Measurements from ENCODE around the gene VKORC1.

Gene VKORC1

DNA sequence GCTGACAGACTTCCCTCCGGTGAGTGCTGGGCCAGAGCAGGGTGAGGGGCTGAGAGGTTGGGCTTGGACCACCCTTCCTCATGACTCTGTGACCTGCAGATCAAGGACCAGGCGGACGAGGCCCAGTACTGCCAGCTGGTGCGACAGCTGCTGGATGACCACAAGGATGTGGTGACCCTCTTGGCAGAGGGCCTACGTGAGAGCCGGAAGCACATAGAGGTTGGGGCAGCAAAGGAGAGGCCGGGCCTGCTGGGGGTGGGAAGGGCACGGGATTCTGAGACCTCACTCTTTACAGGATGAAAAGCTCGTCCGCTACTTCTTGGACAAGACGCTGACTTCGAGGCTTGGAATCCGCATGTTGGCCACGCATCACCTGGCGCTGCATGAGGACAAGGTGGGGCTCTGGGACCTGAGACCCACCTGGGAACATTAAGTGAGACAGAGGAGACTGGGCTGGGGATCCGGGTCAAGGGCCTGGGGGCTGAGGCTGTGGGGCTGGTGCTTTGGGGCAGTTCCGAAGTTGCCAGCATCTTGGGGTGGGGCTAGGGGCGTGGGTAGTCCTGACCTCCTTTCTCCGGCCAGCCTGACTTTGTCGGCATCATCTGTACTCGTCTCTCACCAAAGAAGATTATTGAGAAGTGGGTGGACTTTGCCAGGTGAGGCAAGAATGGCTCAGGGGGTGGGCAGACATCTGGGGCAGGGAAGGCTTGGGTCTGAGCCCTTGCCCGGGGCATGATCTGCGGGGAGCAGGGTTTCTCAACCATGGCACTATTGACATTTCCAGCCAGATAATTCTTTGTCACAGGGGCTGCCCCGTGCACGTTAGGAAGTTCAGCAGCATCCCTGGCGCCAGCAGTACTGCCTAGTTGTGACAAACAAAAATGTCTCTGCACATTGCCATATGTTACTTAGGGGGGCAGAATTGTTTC, 15.8 kb upstream of the VKORC1 start:
- no peak for TF ChIP-seq Cebpa-rat (IDR thresholded peaks at IDR 0.05)
- Histone ChIP-seq H3K4me2 (peak overlapping the region in 6 of 11 experiments; percentile 87 to 98 (median 94); a peak in 11 of 22 replicates), H3K4me3 (peak overlapping the region in 4 of 10 experiments; percentile 7 to 100 (median 100); a peak in 4 of 20 replicates), H3K36me3 (peaks cover 35 to 41% (median 38%) of the 10 kb centered on the region in 11 experiments), H3K27ac (peak overlapping the region in 1 of 11 experiments; percentile 96; a peak in 2 of 22 replicates), H3K27me3 (no peaks in the 10 kb centered on the region), H3K9me3 (replicated peaks in 1 of 11) (no peaks in the 10 kb centered on the region), H3K4me1 (peaks cover 51 to 86% (median 68%) of the 10 kb centered on the region in 10 experiments), H4K20me1 (no peaks in the 10 kb centered on the region; a peak in 1 of 22 replicates), H3K9ac (peak overlapping the region in 8 of 11 experiments; percentile 13 to 97 (median 95); a peak in 8 of 22 replicates)

DNA sequence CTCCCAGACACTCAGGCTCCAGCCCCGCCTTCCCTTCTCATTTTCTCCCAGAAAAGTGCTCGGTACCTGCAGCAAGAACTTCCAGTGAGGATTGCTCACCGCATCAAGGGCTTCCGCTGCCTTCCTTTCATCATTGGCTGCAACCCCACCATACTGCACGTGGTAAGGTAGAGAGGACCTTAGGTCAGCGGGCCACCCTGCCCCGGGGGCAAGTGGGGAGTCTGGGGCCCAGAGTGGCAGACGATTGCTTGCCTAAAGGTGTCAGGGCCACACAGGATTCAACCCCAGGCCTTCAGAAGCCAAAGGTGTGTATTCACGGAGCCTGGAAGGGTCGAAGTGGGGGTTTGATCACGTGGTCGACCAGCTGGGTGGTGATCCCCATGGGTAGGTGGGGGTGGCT, 15.0 kb upstream of the VKORC1 start:
- peak overlapping the region in 9 of 10 experiments; percentile 84 to 100 (median 98); a peak in 15 of 20 replicates for H3K4me3 ChIP-seq
- H3K27ac ChIP-seq: peak overlapping the region in 4 of 11 experiments; percentile 86 to 96 (median 90); a peak in 4 of 22 replicates
- peaks cover 35 to 41% (median 38%) of the 10 kb centered on the region in 11 experiments for H3K36me3 ChIP-seq
- no peaks in the 10 kb centered on the region for H3K9me3 ChIP-seq (replicated peaks in 1 of 11)
- H3K27me3 ChIP-seq: no peaks in the 10 kb centered on the region
- H3K4me1 ChIP-seq: peaks cover 49 to 78% (median 64%) of the 10 kb centered on the region in 10 experiments
- TF ChIP-seq Cebpa-rat (IDR thresholded peaks at IDR 0.05): no peak
- no peaks in the 10 kb centered on the region; a peak in 1 of 22 replicates for H4K20me1 ChIP-seq
- H3K9ac ChIP-seq: peak overlapping the region; percentile 13 to 98 (median 95); a peak in 17 of 22 replicates
- H3K4me2 ChIP-seq: peak overlapping the region; percentile 87 to 99 (median 96); a peak in 21 of 22 replicates

- H3K4me1 ChIP-seq: peaks cover 43 to 72% (median 57%) of the 10 kb centered on the region in 10 experiments
- H3K4me2 ChIP-seq: peak overlapping the region; percentile 87 to 99 (median 96)
- H4K20me1 ChIP-seq: no peaks in the 10 kb centered on the region; a peak in 1 of 22 replicates
- peak overlapping the region; percentile 84 to 100 (median 98) for H3K4me3 ChIP-seq
- H3K9me3 ChIP-seq (replicated peaks in 1 of 11): no peaks in the 10 kb centered on the region
- TF ChIP-seq Cebpa-rat (IDR thresholded peaks at IDR 0.05): no peak
- H3K27ac ChIP-seq: peak overlapping the region; percentile 85 to 96 (median 91)
- peaks cover 35 to 41% (median 38%) of the 10 kb centered on the region in 11 experiments for H3K36me3 ChIP-seq
- H3K9ac ChIP-seq: peak overlapping the region; percentile 88 to 98 (median 95)
- H3K27me3 ChIP-seq: no peaks in the 10 kb centered on the region
Observed at GRCh38 chr16:31108794-31109558, 14.4 kb upstream of the VKORC1 start.

DNA sequence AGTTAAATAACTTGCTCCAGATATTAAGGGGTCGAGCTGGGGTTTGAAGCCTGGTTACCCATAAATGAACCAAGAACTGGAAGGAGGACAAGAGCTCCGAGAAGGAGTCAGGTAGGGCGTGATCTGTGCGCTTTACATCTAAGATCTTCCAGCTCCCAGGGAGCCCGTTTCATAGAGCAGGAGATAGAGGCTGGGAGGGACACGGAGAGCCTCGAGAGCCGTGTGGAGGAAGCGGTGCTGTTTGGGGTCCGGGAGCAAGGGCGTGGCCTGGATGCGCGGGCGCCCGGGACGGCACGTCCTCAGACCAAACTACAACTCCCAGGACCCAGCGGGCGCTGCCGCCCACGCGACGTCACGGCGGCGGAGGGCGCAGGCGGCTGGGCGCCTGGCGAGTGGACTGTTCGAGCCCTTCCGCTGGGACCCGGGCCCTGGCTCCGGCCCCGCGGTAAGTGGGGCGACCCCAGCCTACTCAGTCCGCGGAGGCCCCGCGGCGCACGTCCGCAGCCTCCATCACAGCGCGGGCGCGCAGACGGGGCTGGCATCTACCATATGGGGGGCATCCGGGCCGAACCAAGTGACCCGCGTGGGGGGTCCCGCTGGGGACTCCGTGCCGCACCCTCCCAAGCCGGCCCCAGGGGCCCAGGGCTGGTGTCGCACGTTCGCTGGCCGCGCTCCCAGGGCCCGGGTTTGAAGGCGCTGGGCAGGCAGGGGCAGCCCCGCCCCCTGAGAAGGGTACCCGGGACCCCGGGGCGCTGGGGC, 13.6 kb upstream of the VKORC1 start, which contains the start of gene BCKDK:
BCKDK (plus strand) TSS at position 352 of the 759 bp plus-strand sequence. CDS start 838 bp downstream, outside the sequence.
- Histone ChIP-seq H3K4me2 (peak within 1 kb of the TSS; percentile 87 to 99 (median 96)), H3K27ac (peak within 1 kb of the TSS; percentile 85 to 96 (median 91)), H3K4me3 (peak within 1 kb of the TSS; percentile 84 to 100 (median 98)), H3K9me3 (replicated peaks in 1 of 11) (no peaks in the 10 kb centered on the region), H3K27me3 (no peaks in the 10 kb centered on the region), H3K4me1 (peaks cover 35 to 64% (median 50%) of the 10 kb centered on the region in 10 experiments), H3K9ac (peak within 1 kb of the TSS; percentile 88 to 98 (median 95)), H3K36me3 (peaks cover 35 to 41% (median 38%) of the 10 kb centered on the region in 11 experiments), H4K20me1 (no peaks in the 10 kb centered on the region; a peak in 1 of 22 replicates)
- no peak for TF ChIP-seq Cebpa-rat (IDR thresholded peaks at IDR 0.05)

GRCh38 chr16:31107465-31107867, 12.9 kb upstream of the VKORC1 start:
- H3K9ac ChIP-seq: peak overlapping the region in 7 of 11 experiments; percentile 4 to 98 (median 95); a peak in 8 of 22 replicates
- H3K36me3 ChIP-seq: peaks cover 30 to 35% (median 33%) of the 10 kb centered on the region in 11 experiments
- H3K27ac ChIP-seq: peak overlapping the region in 8 of 11 experiments; percentile 86 to 96 (median 91); a peak in 13 of 22 replicates
- no peaks in the 10 kb centered on the region for H3K9me3 ChIP-seq (replicated peaks in 1 of 11)
- no peak for TF ChIP-seq Cebpa-rat (IDR thresholded peaks at IDR 0.05)
- H3K27me3 ChIP-seq: no peaks in the 10 kb centered on the region
- peaks cover 27 to 57% (median 42%) of the 10 kb centered on the region in 10 experiments for H3K4me1 ChIP-seq
- H4K20me1 ChIP-seq: no peaks in the 10 kb centered on the region; a peak in 1 of 22 replicates
- H3K4me3 ChIP-seq: peak overlapping the region in 9 of 10 experiments; percentile 84 to 100 (median 99); a peak in 11 of 20 replicates
- H3K4me2 ChIP-seq: peak overlapping the region; percentile 87 to 99 (median 96)

DNA sequence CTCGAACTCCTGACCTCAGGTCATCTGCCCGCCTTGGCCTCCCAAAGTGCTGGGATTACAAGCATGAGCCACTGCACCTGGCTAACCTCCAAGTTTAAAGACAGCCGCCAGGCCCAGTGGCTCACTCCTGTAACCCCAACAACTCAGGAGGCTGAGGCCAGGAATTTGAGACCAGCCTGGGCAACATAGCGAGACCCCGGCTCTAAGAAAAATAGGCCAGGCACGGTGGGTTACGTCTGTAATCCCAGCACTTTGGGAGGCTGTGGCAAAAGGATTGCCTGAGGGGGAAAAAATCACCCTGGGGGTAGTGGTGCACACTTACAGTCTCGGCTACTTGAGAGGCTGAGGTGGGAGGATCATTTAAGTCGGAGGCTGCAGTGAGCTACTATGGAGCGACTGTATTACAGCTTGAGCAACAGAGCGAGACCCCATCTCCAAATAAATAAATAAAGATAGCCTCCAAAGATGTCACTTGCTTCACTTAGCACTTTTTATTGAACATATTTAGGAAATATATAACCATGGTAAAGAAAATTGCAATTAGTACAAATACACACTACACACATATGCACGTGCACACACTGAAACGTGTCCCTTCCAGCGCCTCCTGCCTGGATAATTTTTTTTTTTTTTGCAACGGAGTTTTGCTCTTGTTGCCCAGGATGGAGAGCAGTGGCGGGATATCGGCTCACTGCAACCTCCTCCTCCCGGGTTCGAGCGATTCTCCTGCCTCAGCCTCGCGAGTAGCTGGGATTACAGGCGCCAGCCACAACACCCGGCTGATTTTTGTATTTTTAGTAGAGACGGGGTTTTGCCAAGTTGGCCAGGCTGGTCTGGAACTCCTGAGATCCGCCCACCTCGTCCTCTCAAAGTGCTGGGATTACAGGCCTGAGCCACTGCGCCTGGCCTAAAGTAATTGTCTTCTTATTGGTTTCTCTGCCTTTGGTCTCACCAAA, 12.2 kb upstream of the VKORC1 start:
- no peaks in the 10 kb centered on the region; a peak in 1 of 22 replicates for H4K20me1 ChIP-seq
- H3K27me3 ChIP-seq: no peaks in the 10 kb centered on the region
- peak overlapping the region in 3 of 11 experiments; percentile 4 to 96 (median 95); a peak in 2 of 22 replicates for H3K9ac ChIP-seq
- H3K27ac ChIP-seq: peak overlapping the region in 3 of 11 experiments; percentile 88 to 94 (median 91); a peak in 2 of 22 replicates
- peak overlapping the region in 10 of 11 experiments; percentile 87 to 99 (median 96); a peak in 15 of 22 replicates for H3K4me2 ChIP-seq
- peaks cover 23 to 28% (median 26%) of the 10 kb centered on the region in 11 experiments for H3K36me3 ChIP-seq
- no peak for TF ChIP-seq Cebpa-rat (IDR thresholded peaks at IDR 0.05)
- H3K4me1 ChIP-seq: peaks cover 25 to 50% (median 35%) of the 10 kb centered on the region in 10 experiments
- no peak overlapping the region for H3K4me3 ChIP-seq
- no peaks in the 10 kb centered on the region for H3K9me3 ChIP-seq (replicated peaks in 1 of 11)
